Posterior cingulate gyrus (tissue), 11 donors: ENCODE measurements around the gene HTR3E.
A peak's percentile ranks its signal among the peaks of the same experiment; 100 is the strongest.
"Not testable (repeated sequence)": the region's sequence is repeated elsewhere in the genome, so short reads cannot be mapped to it uniquely, and the experiment has no call there.

Source experiments
- DNase-seq, 10 donors: peaks; one replicate each; pipeline versions ENCODE4 v3.0.0 to v3.0.0-alpha.2; 2020 to 2021; ENCODE audit warnings: mixed read lengths in 3 of 10
- intact Hi-C: fragments of 100-400 bp; cut with DNase I; formaldehyde crosslinking; loops from one replicate; pipeline ENCODE4 v1.15.1; 2023

HTR3E gene, protein sequence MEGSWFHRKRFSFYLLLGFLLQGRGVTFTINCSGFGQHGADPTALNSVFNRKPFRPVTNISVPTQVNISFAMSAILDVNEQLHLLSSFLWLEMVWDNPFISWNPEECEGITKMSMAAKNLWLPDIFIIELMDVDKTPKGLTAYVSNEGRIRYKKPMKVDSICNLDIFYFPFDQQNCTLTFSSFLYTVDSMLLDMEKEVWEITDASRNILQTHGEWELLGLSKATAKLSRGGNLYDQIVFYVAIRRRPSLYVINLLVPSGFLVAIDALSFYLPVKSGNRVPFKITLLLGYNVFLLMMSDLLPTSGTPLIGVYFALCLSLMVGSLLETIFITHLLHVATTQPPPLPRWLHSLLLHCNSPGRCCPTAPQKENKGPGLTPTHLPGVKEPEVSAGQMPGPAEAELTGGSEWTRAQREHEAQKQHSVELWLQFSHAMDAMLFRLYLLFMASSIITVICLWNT

GRCh38 chr3:184096811-184097383 lies at the start of gene HTR3E:
TSS of gene HTR3E (plus strand) at chr3:184097064. CDS start at chr3:184097530, 466 bp downstream.
- DNase-seq: no peak
- intact Hi-C loops: no loop called here

- intact Hi-C loops: no loop called here
- no peak for DNase-seq
Observed at GRCh38 chr3:184050217-184050847, 46.5 kb upstream of the HTR3E start.

GRCh38 chr3:184052767-184053166 lies 44.1 kb upstream of the HTR3E start, which contains the start of gene HTR3C:
TSS of gene HTR3C (plus strand) at chr3:184053047. CDS start at chr3:184053081, 34 bp downstream.
- DNase-seq: no peak
- intact Hi-C loops: no loop called here

- intact Hi-C loops: no loop called here
- no peak for DNase-seq
Observed at GRCh38 chr3:184058029-184058428, 38.8 kb upstream of the HTR3E start.

- DNase-seq: no peak
- intact Hi-C loops: no loop called here
Observed at GRCh38 chr3:184059424-184059823, 37.4 kb upstream of the HTR3E start.

DNA sequence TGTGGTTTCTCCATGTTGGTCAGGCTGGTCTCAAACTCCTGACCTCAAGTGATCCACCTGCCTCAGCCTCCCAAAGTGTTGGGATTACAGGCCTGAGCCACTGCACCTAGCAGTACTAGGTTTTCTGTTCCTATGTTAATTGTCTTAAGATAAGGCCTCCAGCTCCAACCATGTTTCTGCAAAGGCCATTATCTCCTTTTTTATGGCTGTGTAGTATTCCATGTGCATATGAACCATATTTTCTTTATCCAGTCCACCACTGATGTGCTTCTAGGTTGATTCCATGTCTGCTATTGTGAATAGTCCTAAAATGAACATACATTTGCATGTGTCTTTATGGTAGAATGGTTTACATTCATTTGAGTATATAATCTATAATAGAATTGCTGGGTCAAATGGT lies 34.2 kb upstream of the HTR3E start:
- DNase-seq: no peak
- intact Hi-C loops: no loop called here

DNA sequence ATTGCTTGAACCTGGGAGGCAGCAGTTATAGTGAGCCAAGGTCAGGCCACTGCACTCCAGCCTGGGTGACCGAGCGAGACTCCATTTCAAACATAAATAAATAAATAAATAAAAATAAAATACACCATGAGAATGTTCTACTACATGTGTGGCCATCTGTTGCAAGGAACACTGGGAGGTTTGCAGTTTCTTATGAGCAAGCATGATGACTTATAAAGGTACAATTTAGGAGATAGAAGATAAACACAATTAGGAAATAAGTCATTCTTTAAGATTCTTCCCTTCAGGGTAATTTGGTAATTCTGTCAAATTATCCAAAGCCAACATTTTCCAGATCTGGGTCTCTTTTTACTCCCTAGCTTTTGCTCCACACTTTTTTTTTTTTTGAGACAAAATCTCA lies 30.7 kb upstream of the HTR3E start:
- no peak for DNase-seq
- intact Hi-C loops: no loop called here

DNA sequence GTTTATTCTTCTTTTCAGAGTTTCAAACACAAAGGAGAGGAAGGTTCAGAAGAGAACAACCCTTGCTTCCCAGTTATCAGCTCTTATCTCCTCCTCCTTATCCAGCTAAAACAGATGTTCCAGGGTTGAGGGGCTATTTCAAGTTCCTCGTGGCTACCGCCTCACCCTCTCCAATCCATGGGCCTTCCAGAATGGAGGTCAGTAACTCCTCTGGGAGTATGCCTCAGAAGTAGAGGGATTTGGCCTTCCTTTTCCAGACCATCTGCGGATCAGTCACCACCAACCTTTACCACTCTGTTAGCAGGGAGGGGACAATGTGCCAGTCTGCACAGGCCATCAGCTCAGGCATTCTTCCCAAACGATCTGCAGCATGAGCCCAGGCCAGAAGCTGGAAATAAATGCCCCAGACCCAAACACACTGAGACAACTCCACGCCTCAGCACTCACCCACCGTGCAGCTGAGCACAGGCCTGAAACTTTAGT lies 29.2 kb upstream of the HTR3E start:
- intact Hi-C loops: no loop called here
- DNase-seq: no peak

- intact Hi-C loops: no loop called here
Observed at GRCh38 chr3:184068344-184068743, 28.5 kb upstream of the HTR3E start.

GRCh38 chr3:184071142-184071541 lies 25.7 kb upstream of the HTR3E start:
- intact Hi-C loops, DNase-seq: not testable (repeated sequence)

More at GRCh38 chr3:184068344-184068743, 28.5 kb upstream of the HTR3E start:
- no peak for DNase-seq

DNA sequence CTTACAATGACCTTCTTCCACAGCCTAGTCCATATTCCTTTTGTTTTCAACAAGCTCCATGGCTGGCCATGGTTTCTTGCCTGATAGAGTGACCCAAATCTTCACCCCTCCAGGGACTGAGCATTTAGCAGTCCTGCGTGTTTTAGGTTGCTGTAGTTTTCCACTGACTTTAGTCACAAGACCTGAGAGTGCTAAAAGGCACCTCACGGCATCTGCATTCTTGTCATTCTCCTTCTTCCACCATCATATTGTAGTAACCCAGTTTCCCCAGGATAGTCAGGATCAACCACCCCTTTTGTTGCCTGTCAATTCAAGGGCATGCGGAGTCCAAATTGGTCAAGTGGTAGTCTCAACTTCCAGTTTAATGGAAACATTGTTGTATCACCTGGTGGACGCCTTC lies 23.2 kb upstream of the HTR3E start:
- no peak for DNase-seq
- intact Hi-C loops: no loop called here

GRCh38 chr3:184075901-184076300 lies 21.0 kb upstream of the HTR3E start:
- intact Hi-C loops: no loop called here
- no peak for DNase-seq

DNA sequence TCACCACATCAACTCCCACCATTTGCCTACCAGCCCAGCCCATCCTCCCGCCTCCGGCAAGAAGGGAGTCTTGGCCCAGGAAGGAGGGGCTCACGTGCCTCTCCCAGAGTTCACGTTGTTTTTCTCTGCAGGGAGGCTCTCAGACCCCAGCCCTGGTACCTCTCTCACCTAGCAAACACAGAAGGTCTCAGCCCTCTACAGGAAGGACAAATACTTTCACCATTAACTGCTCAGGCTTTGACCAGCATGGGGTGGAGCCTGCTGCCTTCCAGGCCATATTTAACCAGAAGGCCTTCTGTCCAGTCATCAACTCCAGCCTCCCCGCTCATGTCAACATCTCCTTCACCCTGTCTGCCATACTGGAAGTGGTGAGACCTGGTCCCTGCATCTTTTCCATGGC lies 19.0 kb upstream of the HTR3E start:
- intact Hi-C loops: no loop called here
- DNase-seq: no peak

GRCh38 chr3:184078851-184079250 lies 18.0 kb upstream of the HTR3E start:
- intact Hi-C loops: no loop called here
- DNase-seq: no peak

DNA sequence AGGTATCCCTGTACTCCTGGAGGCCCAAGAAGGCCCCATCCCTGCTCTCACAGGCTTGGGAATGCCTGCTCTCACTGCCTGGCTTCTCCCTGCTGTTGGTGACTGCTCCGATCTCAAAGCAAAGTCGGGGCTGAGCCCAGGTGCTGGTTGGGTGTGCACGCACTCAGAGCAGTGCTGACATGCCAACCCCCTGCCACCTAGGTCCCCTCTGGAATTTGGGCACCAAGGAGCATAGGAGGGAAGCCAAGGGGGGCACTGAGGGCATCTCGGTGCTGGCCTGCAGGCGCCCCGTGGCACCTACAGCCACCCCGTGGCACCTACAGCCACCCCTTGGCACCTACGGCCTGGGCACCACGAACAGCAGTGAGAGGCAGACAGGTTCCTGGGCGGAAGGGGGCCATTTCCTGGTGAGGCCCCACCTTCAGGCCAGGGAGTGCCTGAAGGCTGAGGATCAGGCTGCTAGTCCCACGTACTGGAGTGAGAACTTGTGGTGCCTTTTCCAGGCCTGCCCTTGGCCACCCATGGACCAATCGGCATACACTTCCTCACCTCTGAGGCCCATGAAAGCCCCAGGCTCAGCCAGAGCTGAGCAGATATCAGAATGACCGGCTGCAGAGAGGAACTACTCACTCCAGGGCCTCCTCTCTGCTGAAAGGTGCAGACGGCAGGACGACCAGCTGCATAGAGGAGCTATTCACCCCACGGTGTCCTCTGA lies 15.6 kb upstream of the HTR3E start:
- intact Hi-C loops: no loop called here
- peak in 1 of 10 donors; percentile 55 for DNase-seq

- intact Hi-C loops: no loop called here
- peak in 1 of 10 donors; percentile 55 for DNase-seq
Observed at GRCh38 chr3:184082034-184082433, 14.8 kb upstream of the HTR3E start.

- no peak for DNase-seq
- intact Hi-C loops: no loop called here
Observed at GRCh38 chr3:184082465-184082864, 14.4 kb upstream of the HTR3E start.

- DNase-seq: no peak
- intact Hi-C loops: no loop called here
Observed at GRCh38 chr3:184085389-184085852, 11.4 kb upstream of the HTR3E start.

- no peak for DNase-seq
- intact Hi-C loops: no loop called here
Observed at GRCh38 chr3:184092199-184092598, 4.7 kb upstream of the HTR3E start.

- no peak for DNase-seq
- intact Hi-C loops: no loop called here
Observed at GRCh38 chr3:184097556-184097955, 692 bp downstream of the HTR3E start.
